Testis (tissue), 2 donors: ENCODE measurements around the gene CLEC20A.

Source experiments
- POLR2A ChIP-seq: fragments of 450-650 bp; IDR thresholded peaks from one replicate; pipeline ENCODE4 v1.6.1; 2017; ENCODE audit warnings: antibody characterized with exemption, mild to moderate bottlenecking, moderate library complexity
- TF ChIP-seq, protein P1 (sequence below), 3 experiments: fragments of 450-650 bp in 2 of 3; fragments of 200-600 bp in 1 of 3; sonication (generic) in 1 of 3; IDR thresholded peaks; one replicate each; pipeline ENCODE4 v1.5.1; 2016 to 2019; ENCODE audit warnings: antibody characterized with exemption in 3 of 3, mild to moderate bottlenecking in 2 of 3, moderate library complexity in 1 of 3

DNA sequence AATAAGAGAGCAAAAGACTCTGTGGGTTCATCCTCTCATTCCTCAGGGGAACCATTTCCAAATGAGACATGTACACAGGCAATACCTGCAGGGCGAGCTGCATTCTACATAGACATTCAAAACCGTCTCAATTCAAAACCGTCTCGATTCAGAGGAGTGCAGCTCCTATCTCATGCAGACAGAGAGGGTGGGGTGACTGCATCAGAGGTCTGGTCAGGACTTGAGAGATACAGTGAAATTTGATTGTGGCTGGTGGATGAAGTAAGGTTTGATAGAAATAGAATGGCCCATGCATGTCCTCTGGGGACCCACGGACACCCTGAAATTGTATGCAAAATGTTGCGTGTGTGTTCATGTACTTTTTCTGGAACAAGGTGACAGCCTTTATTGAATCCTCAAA lies 43.4 kb upstream of the CLEC20A start:
- TF ChIP-seq, protein P1, sequence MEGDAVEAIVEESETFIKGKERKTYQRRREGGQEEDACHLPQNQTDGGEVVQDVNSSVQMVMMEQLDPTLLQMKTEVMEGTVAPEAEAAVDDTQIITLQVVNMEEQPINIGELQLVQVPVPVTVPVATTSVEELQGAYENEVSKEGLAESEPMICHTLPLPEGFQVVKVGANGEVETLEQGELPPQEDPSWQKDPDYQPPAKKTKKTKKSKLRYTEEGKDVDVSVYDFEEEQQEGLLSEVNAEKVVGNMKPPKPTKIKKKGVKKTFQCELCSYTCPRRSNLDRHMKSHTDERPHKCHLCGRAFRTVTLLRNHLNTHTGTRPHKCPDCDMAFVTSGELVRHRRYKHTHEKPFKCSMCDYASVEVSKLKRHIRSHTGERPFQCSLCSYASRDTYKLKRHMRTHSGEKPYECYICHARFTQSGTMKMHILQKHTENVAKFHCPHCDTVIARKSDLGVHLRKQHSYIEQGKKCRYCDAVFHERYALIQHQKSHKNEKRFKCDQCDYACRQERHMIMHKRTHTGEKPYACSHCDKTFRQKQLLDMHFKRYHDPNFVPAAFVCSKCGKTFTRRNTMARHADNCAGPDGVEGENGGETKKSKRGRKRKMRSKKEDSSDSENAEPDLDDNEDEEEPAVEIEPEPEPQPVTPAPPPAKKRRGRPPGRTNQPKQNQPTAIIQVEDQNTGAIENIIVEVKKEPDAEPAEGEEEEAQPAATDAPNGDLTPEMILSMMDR (IDR thresholded peaks at IDR 0.05), result no peak
- TF ChIP-seq POLR2A, result no peak
